GM12878 (cell line): Measurements from ENCODE around the gene KLF15. TPM values are rescaled to one million over a fixed set of nuclear protein-coding genes. Genes with fewer than 3 reads are reported as not detected.

ENCODE experiments used
- ATAC-seq: fragments of 200-7000 bp; cut with Tn5 transposase; 3 replicates; pipeline ENCODE4 v1.9.1; 2020; ENCODE audit warnings: mild to moderate bottlenecking, moderate library complexity
- BruUV-seq: library from RNA; stranded (reverse); fragments of 400-500 nt; replicated peaks from 2 replicates; lab custom pipeline; 2021; lab: Mats Ljungman, UMichigan
- CTCF ChIA-PET: fragments of 300-600 bp; sonication (Branson Sonifier 250); formaldehyde crosslinking; extraction: SDS; loops from one replicate; lab custom pipeline; 2021; ENCODE audit warnings: inconsistent platforms; lab: Yijun Ruan, JAX
- POLR2A ChIA-PET: fragments of 350-600 bp; formaldehyde crosslinking; extraction: SDS; loops from one replicate; lab custom pipeline; 2021; ENCODE audit warnings: inconsistent platforms; lab: Charles Lee
- RAD21 ChIA-PET: fragments of 300-600 bp; sonication (Branson Sonifier 250); formaldehyde crosslinking; loops from one replicate; lab custom pipeline; 2023; ENCODE audit warnings: antibody characterized with exemption; ENCODE audit not compliant: unreplicated experiment; lab: Charles Lee
- SMC1A ChIA-PET: fragments of 300-600 bp; sonication (Branson Sonifier 250); formaldehyde crosslinking; loops from one replicate; lab custom pipeline; 2023; ENCODE audit not compliant: unreplicated experiment, uncharacterized antibody; lab: Charles Lee
- DNase-seq: peaks from one replicate; pipeline ENCODE4 v3.0.0-alpha.2; 2011; ENCODE audit warnings: low read depth, low spot score
- FAIRE-seq: peaks from 3 replicates; lab custom pipeline; 2011; peaks lifted over from hg19 to GRCh38; lab: Jason Lieb, UNC
- H2AFZ ChIP-seq: 2 replicates; pipeline ENCODE4 v1.6.0; 2011; ENCODE audit warnings: low read depth, low read length, control low read depth; ENCODE audit not compliant: control insufficient read depth
- H3K27ac ChIP-seq: 2 replicates; pipeline ENCODE4 v1.5.1; 2011; ENCODE audit warnings: control low read depth; ENCODE audit not compliant: control insufficient read depth, insufficient read depth
- H3K27me3 ChIP-seq, 2 experiments: replicated peaks in 1 of 2; 2 replicates each; pipeline versions ENCODE4 v1.6.0 to v1.6.1; 2011; ENCODE audit warnings: low read length in 1 of 2; ENCODE audit not compliant: control insufficient read depth in 2 of 2, insufficient read depth in 2 of 2
- H3K36me3 ChIP-seq, 2 experiments: 2 replicates each; pipeline ENCODE4 v1.5.1; 2011; ENCODE audit warnings: low read length in 1 of 2; ENCODE audit not compliant: control insufficient read depth in 2 of 2, insufficient read depth in 2 of 2
- H3K4me1 ChIP-seq: 2 replicates; pipeline ENCODE4 v1.6.1; 2011; ENCODE audit warnings: mild to moderate bottlenecking, low read length, moderate library complexity, mixed read lengths; ENCODE audit not compliant: control insufficient read depth, insufficient read depth
- H3K4me2 ChIP-seq: 2 replicates; pipeline ENCODE4 v1.6.0; 2011; ENCODE audit warnings: control low read depth; ENCODE audit not compliant: control insufficient read depth, insufficient read depth
- H3K4me3 ChIP-seq: fragments of 200-600 bp; sonication (generic); 2 replicates; pipeline ENCODE4 v1.5.1; 2016
- H3K79me2 ChIP-seq: 2 replicates; pipeline ENCODE4 v1.6.0; 2011; ENCODE audit warnings: low read length; ENCODE audit not compliant: control insufficient read depth, insufficient read depth
- H3K9ac ChIP-seq: 2 replicates; pipeline ENCODE4 v1.8.0; 2011; ENCODE audit warnings: low read length, control low read depth, mixed read lengths; ENCODE audit not compliant: control insufficient read depth, insufficient read depth
- H3K9me3 ChIP-seq: replicated peaks from 3 replicates; pipeline ENCODE4 v1.5.1; 2011; ENCODE audit warnings: mild to moderate bottlenecking, low read length; ENCODE audit not compliant: control insufficient read depth, insufficient read depth
- H4K20me1 ChIP-seq: 2 replicates; pipeline ENCODE4 v1.6.0; 2011; ENCODE audit not compliant: control insufficient read depth, insufficient read depth
- ATF7 ChIP-seq: fragments of 450-650 bp; IDR thresholded peaks from 2 replicates; pipeline ENCODE4 v1.6.1; 2016; ENCODE audit warnings: low read depth, mild to moderate bottlenecking
- BCL3 ChIP-seq: IDR thresholded peaks from 2 replicates; pipeline ENCODE4 v1.6.1; 2011; ENCODE audit warnings: borderline replicate concordance, low read depth, mild to moderate bottlenecking, moderate library complexity, low read length; ENCODE audit not compliant: insufficient read depth, poor library complexity, severe bottlenecking
- CHD4 ChIP-seq: fragments of 200-600 bp; sonication (generic); IDR thresholded peaks from 2 replicates; pipeline ENCODE4 v1.6.1; 2016; ENCODE audit warnings: mild to moderate bottlenecking
- CREB1 ChIP-seq: IDR thresholded peaks from 2 replicates; pipeline ENCODE4 v1.6.1; 2012; ENCODE audit warnings: low read depth, mild to moderate bottlenecking, inconsistent platforms
- E2F4 ChIP-seq: IDR thresholded peaks from 2 replicates; pipeline ENCODE4 v1.6.1; 2012; ENCODE audit warnings: low read depth, low read length, improper control_type of control experiment
- ELK1 ChIP-seq: IDR thresholded peaks from 2 replicates; pipeline ENCODE4 v1.6.1; 2012; ENCODE audit warnings: low read depth, low read length, improper control_type of control experiment
- FOXM1 ChIP-seq: IDR thresholded peaks from 2 replicates; pipeline ENCODE4 v1.6.1; 2012; ENCODE audit warnings: low read depth, mild to moderate bottlenecking, inconsistent platforms, low read length, moderate library complexity
- LARP7 ChIP-seq: fragments of 450-650 bp; IDR thresholded peaks from 2 replicates; pipeline ENCODE4 v1.6.1; 2017; ENCODE audit warnings: mild to moderate bottlenecking
- MAX ChIP-seq: IDR thresholded peaks from 2 replicates; pipeline ENCODE4 v1.6.1; 2012; ENCODE audit warnings: low read depth, low read length, improper control_type of control experiment
- MTA2 ChIP-seq: fragments of 450-650 bp; IDR thresholded peaks from 2 replicates; pipeline ENCODE4 v1.6.1; 2016; ENCODE audit warnings: low read depth, mild to moderate bottlenecking, moderate library complexity
- MTA3 ChIP-seq: IDR thresholded peaks from 2 replicates; pipeline ENCODE4 v1.6.1; 2012; ENCODE audit warnings: low read length, inconsistent platforms, borderline replicate concordance
- MYB ChIP-seq: fragments of 150-350 bp; IDR thresholded peaks from 2 replicates; pipeline ENCODE4 v1.6.1; 2014; ENCODE audit warnings: mild to moderate bottlenecking, low read depth, low read length, borderline replicate concordance
- NFIC ChIP-seq: IDR thresholded peaks from 2 replicates; pipeline ENCODE4 v1.6.1; 2012; ENCODE audit warnings: low read depth, mild to moderate bottlenecking, inconsistent platforms, low read length, moderate library complexity
- NFYA ChIP-seq: IDR thresholded peaks from 2 replicates; pipeline ENCODE4 v1.6.1; 2011; ENCODE audit warnings: low read depth, mild to moderate bottlenecking, low read length, improper control_type of control experiment, borderline replicate concordance
- RAD51 ChIP-seq: fragments of 450-650 bp; IDR thresholded peaks from 2 replicates; pipeline ENCODE4 v1.6.1; 2016; ENCODE audit warnings: moderate library complexity, mild to moderate bottlenecking, inconsistent platforms
- RCOR1 ChIP-seq: conservative IDR thresholded peaks from 2 replicates; pipeline ENCODE4 v1.6.1; 2012; ENCODE audit warnings: low read depth, low read length, improper control_type of control experiment
- RFX5 ChIP-seq: IDR thresholded peaks from 2 replicates; pipeline ENCODE4 v1.6.1; 2011; ENCODE audit warnings: low read depth, low read length, improper control_type of control experiment
- SP1 ChIP-seq: IDR thresholded peaks from one replicate; pipeline ENCODE4 v1.6.1; 2011; ENCODE audit warnings: low read depth, low read length
- ZNF622 ChIP-seq: fragments of 450-650 bp; IDR thresholded peaks from 2 replicates; pipeline ENCODE4 v1.6.1; 2017; ENCODE audit warnings: mild to moderate bottlenecking, inconsistent platforms
- ZSCAN29 ChIP-seq: fragments of 450-650 bp; IDR thresholded peaks from 2 replicates; pipeline ENCODE4 v1.6.1; 2017; ENCODE audit warnings: mild to moderate bottlenecking, moderate library complexity
- WGBS: methylation state at CpG from one replicate; pipeline ENCODE4 v1.1.6; 2016; ENCODE audit warnings: low lambda C conversion rate; ENCODE audit not compliant: insufficient replicate concordance, insufficient coverage; ENCODE audit errors: missing lambda C conversion rate; 5-methylcytosine and 5-hydroxymethylcytosine counted together
- in situ Hi-C: fragments of 300-500 bp; cut with MboI; formaldehyde crosslinking; loops from 9 replicates; pipeline ENCODE4 v1.14.3; 2018; ENCODE audit warnings: mixed read lengths
- intact Hi-C: fragments of 100-400 bp; cut with micrococcal nuclease; formaldehyde crosslinking; loops from one replicate; pipeline ENCODE4 v1.14.2; 2022; ENCODE audit not compliant: unreplicated experiment
- polyA plus RNA-seq, 11 experiments: library from polyadenylated mRNA; depleted of rRNA in 4 of 11; unstranded in 6 of 11; stranded (reverse) in 5 of 11; fragments of >200 nt; fragmentation: Nextera tagmentation in 4 of 11; fragmentation: Illumina TruSeq in 1 of 11; extraction: Ambion mirVana in 4 of 11; extraction: Trizol in 1 of 11; gene quantifications; 1 replicate in 1 of 11; 2 replicates in 10 of 11; pipeline versions ENCODE4 v1.2.1 to v1.2.3, GENCODE V29; 2011 to 2016; ENCODE audit warnings: inconsistent platforms in 2 of 11, missing spikeins in 2 of 11, low read depth in 1 of 11
- total RNA-seq, 4 experiments: library from RNA; depleted of rRNA in 3 of 4; stranded (reverse); fragments of >200 nt in 3 of 4; fragmentation: Illumina TruSeq in 1 of 4; extraction: Trizol in 1 of 4; gene quantifications; 2 replicates each; pipeline versions ENCODE4 v1.2.1 to v1.2.3, GENCODE V29; 2013 to 2021

Gene KLF15
- total and polyA plus RNA-seq, 10 of the 15 experiments (the other 5 are each of a cell fraction or from before 2014, with no cell fraction given) = 0.15 TPM; not detected in 9

- TF ChIP-seq E2F4 = no peak
- no peak for TF ChIP-seq BCL3
- no peak for TF ChIP-seq NFYA
- no peak for TF ChIP-seq CHD4
- no peak for TF ChIP-seq RCOR1
- no peak for TF ChIP-seq CREB1
These were observed 36.5 kb downstream of the KLF15 start (continued) for GRCh38 chr3:126320517-126321293.

- H3K9ac ChIP-seq = no peak overlapping the region
- peaks cover 2 to 4% of the 10 kb centered on the region in 2 experiments for H3K27me3 ChIP-seq
- H3K79me2 ChIP-seq = no peaks in the 10 kb centered on the region
- POLR2A ChIA-PET = no interaction called here
- in situ Hi-C loops (no loop called here), intact Hi-C loops (no loop called here)
- SMC1A ChIA-PET = no interaction called here
- FAIRE-seq (no peak), ATAC-seq (no peak), DNase-seq (no peak)
- no peaks in the 10 kb centered on the region for H3K36me3 ChIP-seq
- H3K4me2 ChIP-seq = no peak overlapping the region
- no peak overlapping the region for H2AFZ ChIP-seq
- H4K20me1 ChIP-seq = no peaks in the 10 kb centered on the region
- 12% methylated on average over 6 of the region's 6 CpGs for WGBS
- no TSS peak for BruUV-seq
- no peak overlapping the region for H3K4me3 ChIP-seq
- RAD21 ChIA-PET = no interaction called here
- H3K27ac ChIP-seq = no peak overlapping the region
- H3K9me3 ChIP-seq = no peaks in the 10 kb centered on the region
- CTCF ChIA-PET = interaction anchor here (1.2 kb wide), 1 partner anchor 203 kb away, joined by 3 read pairs; no protein-coding TSS in a partner anchor
- H3K4me1 ChIP-seq = no peaks in the 10 kb centered on the region
- no peak for TF ChIP-seq ELK1
- no peak for TF ChIP-seq RAD51
- no peak for TF ChIP-seq MTA3
- TF ChIP-seq MYB = no peak
- no peak for TF ChIP-seq FOXM1
- TF ChIP-seq ZSCAN29 = no peak
- no peak for TF ChIP-seq SP1
- TF ChIP-seq LARP7 = no peak
- TF ChIP-seq NFYA = no peak
- TF ChIP-seq ZNF622 = no peak
- no peak for TF ChIP-seq MAX
- no peak for TF ChIP-seq MTA2
- TF ChIP-seq NFIC = no peak
- no peak for TF ChIP-seq RFX5
- TF ChIP-seq ATF7 = no peak
These were observed 37.4 kb downstream of the KLF15 start for GRCh38 chr3:126319701-126320295.
